Stimulated activated CD4-positive, alpha-beta T cell treated with anti-CD3 and anti-CD28 coated beads, Interleukin-15, amount 100 ng/mL, for 24 hours (primary cell): ENCODE data around the gene GAD1.

Source experiments
- DNase-seq: peaks from one replicate; pipeline ENCODE4 v3.0.0-alpha.2; 2020

Gene GAD1

DNA sequence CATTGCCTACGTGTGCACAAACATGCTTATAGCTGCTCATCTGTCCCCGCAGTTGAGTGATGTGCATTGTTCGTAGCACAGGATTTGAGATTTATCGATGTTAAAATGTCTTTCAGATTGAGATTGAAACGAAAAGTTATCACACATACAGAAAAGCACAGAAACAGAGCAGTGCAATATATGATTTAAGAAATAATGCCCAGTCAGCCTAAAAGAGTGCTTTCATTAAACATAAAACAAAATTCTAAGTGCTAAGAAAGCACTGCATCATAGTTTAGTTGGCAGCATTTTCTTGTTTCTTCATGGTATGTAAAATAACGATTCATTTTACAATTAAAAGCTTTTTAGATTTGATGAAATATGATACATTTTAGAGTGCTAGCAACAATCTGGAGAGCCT is 80.4 kb downstream of the GAD1 start:
- DNase-seq, result no peak

DNA sequence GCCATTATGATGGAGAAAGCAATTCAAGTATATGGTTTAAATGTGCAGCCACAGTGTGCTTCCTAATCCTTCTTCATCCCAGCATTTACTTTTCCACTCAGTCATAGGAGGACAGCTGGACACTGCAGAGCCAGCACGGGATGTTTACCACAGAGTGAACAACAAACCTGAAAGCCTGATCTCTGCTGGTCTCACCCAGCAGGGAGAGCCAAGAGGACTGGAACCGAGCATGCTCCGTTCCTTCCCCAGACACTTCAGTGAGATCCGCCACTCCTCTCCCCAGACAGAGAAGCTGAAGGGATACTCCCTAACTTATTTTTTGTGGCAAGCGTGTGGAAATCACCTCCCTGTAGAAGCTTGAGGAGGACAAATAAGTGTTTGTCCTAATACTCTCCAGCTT is 89.2 kb downstream of the GAD1 start:
- DNase-seq, result no peak
